ENCODE measurements around the gene IDI2.
"Not testable (repeated sequence)": the region's sequence is repeated elsewhere in the genome, so short reads cannot be mapped to it uniquely, and the experiment has no call there.

IDI2 gene

DNA sequence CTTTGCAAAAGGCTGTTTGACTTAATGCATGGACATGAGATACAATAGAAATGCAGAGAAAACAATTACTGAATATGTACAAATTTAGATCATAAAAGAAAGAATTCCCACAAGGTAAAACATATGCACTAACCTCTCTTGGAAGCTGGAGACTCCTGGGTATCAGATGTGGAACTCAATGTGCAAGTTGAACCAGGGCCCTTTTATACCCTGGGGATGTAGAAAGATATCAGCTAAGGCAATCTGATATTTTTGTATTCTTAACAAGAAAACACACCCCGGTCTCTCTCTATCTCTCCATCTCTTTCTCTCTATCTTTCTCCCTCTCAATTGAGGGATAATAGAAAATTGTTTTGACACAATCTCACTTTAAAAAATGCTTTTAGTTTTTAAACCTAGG, at the start of gene IDI2:
IDI2 (minus strand) TSS at position 177 of the 400 bp plus-strand sequence. CDS start 1,136 bp downstream, outside the sequence.
- no peak for DNase-seq

- DNase-seq, result no peak
These were observed 49.2 kb upstream of the IDI2 start for GRCh38 chr10:1074748-1075308.

GRCh38 chr10:1074052-1074747, 48.5 kb upstream of the IDI2 start:
- no peak for DNase-seq

DNA sequence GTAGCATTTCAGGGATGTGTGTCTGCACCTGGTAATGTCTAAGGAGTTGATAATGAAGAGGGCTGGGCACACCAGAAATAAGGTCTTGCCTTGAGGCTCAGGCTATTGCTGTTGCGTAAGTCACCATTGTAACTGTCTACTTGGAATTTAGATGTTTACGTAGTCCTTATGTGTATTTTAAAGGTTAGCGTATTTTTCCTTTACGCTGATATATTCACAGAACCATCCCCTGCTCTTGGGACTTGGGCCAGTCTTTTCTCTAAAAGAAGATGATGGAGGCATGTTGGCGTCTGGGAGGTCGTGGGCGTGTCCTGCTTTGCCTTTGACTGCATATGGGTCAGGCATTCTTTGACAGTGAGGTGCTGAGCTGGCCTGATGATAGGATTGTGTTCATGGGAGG, 45.3 kb upstream of the IDI2 start:
- DNase-seq, result no peak

- DNase-seq, result no peak
These were observed 43.0 kb upstream of the IDI2 start for GRCh38 chr10:1068380-1069361.

DNA sequence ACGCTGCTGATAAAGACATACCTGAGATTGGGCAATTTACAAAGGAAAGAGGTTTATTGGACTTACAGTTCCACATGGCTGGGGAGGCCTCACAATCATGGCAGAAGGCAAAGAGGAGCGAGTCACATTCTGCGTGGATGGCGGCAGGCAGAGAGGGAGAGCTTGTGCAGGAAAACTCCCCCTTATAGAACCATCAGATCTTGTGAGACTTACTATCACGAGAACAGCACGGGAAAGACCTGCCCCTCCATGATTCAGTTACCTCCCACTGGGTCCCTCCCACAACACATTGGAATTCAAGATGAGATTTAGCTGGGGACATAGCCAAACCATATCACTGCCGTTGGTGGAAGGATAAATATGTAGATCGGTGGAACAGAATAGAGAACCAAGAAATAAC, 41.1 kb upstream of the IDI2 start:
- not testable (repeated sequence) for DNase-seq

- no peak for DNase-seq
These were observed 39.2 kb upstream of the IDI2 start for GRCh38 chr10:1064964-1065247.

GRCh38 chr10:1063232-1063865, 37.7 kb upstream of the IDI2 start:
- DNase-seq, result no peak

DNA sequence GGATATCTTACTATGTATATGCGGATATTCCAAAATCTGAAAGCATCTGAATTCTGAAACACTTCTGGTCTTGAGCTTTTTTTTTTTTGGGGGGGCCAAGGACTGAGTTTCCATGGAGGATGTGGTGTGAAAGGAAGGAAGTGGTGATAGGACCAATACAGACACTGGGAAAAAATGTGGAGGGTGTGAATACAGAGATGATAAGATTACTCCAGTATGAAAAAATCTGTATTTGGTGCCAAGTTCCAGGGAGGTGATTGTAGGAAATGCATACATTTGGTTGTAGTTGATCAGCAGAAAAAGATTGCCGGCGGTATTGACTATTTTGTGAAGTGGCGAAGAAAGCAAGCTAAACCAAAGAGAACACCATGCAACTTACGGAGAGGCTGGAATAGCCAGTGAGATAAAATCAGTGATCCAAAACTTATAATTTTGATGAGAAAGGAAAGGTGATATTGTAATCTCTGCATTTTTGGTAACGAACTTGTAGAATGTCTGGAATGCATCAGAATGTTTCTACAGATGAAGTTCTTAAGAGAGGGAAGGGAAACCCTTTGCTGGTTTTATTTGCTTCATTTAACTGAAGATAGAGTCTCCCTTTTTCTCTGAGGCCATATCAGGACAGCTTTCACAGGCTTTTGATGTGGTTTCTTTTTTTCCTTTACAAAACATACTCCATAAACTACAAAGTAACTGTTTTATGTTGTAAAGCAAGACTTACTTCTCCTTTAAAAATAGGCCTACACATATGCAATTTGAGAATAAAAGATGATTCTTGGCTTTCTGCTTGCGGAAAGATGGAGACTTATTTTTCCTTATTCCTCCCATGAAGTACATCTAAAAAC, 36.5 kb upstream of the IDI2 start:
- no peak for DNase-seq

- DNase-seq, result no peak
These were observed 34.2 kb upstream of the IDI2 start for GRCh38 chr10:1059902-1060301.

DNA sequence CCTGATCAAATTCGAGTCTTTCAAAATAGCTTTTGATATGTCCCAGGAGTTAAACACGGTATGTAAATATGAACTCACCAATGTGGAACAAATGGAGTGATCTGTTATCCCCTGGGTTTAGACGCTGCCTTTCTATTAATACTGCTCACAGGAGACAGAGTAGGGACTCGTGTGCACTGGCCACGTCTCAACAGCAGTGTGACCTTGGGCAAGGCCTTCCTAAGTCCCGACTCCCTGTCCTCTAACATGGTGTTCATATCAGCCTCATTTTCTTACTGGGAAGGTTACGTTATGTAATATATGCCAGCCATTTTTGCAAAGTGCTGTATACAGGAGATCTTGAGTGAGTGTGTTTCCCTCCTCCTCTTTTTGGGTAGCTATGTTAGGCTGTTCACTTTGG, 32.4 kb upstream of the IDI2 start:
- no peak for DNase-seq

GRCh38 chr10:1057106-1057657, 31.5 kb upstream of the IDI2 start:
- no peak for DNase-seq

DNA sequence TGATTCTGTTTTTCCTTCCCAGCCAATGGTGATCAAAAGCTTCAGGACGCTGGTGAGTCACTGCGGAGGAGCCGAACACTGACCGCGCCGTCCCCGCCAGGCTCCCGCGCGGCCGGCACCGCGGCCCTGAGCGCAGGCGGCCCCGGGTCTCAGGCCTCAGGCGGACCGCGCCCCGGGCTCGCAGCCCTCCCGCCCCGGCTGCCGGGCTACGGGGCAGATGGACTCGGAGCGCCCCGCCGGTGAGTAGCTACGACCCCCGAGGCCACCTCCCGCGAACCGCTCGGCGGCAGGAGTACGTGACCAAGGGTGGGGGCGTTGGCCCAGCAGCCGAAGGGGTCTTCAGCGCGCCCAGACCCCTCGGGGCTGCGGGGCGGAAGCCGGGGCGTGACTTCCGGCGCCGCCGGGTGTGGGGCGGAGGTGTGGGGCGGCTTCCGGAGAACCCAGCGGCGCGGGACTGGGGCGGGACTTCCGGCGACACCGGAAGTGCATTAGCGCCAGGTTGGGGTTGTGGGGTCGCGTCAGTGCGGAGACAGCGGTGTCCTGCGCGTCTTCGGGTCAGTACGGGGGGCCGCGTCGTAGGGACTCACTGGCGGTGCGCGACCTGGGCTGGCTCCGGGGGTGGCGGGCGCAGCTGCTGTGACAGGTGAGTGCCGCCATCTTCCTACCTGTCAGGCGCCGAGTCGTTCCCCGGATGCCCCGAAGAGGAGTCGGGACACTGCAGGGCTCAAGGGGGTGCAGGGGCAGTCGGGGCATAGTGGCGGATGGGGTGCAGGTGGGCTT, 30.9 kb upstream of the IDI2 start, which contains the start of gene WDR37:
WDR37 (plus strand) TSS at position 60 of the 780 bp plus-strand sequence. CDS start 15,771 bp downstream, outside the sequence.
- peak; percentile 87 for DNase-seq

DNA sequence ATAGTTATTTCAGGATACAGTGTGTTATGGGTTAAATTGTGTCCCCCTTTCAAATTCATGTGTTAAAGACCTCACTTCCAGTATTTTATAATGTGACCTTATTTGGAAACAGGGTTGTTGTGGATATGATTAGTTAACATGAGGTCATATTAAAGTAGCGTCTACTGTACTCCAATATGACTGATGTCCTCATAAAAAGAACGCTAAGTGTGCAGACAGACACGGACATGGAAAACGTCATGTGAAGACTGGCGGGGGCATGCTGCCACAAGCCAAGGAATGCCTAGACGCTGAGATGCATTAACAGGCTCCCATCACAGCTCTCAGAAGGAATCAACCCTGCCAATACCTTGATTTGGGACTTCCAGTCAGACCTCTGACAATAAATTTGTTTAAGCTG, 29.0 kb upstream of the IDI2 start:
- DNase-seq, result no peak

- DNase-seq, result peak; percentile 33
These were observed 24.9 kb upstream of the IDI2 start for GRCh38 chr10:1050554-1050953.

GRCh38 chr10:1050145-1050544, 24.5 kb upstream of the IDI2 start:
- DNase-seq, result no peak

DNA sequence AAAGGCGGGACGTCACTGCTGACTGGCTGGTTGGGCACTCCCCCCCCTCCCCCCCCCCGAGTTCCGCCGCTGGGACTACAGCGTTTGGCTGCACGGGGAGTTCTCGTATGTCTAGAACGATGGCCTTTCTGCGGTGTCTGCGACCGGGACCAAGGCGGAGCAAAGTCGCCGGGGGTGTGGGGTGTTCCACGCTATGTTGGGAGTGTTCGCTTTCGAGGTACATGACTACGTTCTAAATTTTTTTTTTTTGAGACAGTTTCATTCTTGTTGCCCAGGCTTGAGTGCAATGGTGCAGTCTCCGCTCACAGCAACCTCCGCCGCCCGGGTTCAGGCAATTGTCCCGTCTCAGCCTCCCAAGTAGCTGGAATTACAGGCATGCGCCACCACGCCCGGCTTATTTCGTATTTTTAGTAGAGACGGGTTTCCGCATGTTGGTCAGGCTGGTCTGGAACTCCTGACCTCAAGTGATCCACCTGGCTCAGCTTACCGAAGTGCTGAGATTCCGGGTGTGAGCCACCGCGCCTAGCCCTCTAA, 23.8 kb upstream of the IDI2 start:
- DNase-seq, result no peak

DNA sequence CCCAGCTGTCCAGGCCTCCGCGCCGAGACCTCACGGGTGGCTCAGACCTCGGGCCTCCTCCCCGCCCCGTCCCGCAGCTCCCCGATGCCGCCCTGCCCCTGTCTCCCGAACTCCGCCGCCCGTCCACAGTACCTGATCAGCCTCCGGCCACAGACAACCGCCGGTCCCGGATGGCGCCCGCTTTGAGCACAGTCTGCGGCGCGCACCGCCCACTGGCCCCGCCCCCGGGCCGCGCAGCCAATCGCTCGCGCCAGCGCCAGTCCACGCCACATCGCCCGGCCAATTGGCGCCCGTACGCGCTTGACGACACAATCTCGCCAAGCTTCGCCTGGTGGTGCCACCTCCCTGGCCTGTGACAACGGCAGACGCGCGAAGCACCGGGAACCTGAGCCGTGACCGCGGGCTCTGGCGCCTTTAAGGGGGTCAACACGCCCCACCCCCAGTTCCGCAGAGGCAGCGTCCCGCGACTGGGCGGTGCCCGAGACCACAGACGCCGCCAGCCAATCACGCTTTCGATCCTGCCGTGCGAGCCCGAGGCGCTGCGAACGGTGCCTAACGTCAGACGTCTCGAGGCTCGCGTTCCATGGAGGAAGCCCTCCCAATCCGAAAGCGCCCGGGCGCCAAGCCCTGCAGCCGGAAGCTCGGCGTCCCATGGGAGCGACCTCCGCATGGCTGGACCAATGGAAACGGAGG, 23.2 kb upstream of the IDI2 start, which contains the start of gene IDI1:
IDI1 (minus strand) TSS at position 388 of the 693 bp plus-strand sequence; CDS start at position 272, 116 bp downstream.
- peak; percentile 98 for DNase-seq

DNA sequence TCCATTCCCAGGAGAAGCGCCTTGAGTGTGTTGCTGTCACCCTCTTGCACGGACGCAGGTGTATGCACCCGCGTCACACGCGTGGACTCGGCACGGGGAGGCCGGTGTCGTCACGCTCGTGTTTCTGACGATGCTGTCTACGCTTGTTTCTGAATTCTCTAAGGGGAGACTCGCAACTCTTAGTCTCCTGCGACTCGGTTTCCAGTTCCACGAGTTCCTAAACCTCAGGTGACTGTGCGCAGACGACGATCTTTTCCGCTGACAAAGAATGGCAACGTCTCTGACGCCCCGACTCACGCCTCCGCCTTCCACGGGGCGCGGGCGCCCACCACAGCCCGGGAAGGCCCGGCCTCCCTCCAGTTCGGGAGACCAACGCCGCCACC, 22.7 kb upstream of the IDI2 start:
- peak; percentile 82 for DNase-seq

GRCh38 chr10:1047937-1048336, 22.3 kb upstream of the IDI2 start:
- DNase-seq, result no peak
